Activated naive CD4-positive, alpha-beta T cell treated with anti-CD3 and anti-CD28 coated beads, Interleukin-2, amount 10 ng/mL, durations not matched to agents 7 days and 5 days (primary cell): ENCODE results near the gene USF1.
"Not testable (repeated sequence)": the region's sequence is repeated elsewhere in the genome, so short reads cannot be mapped to it uniquely, and the experiment has no call there.

Experiments used
- CTCF ChIA-PET: fragments of 350-600 bp; sonication (Branson Sonifier 250); formaldehyde crosslinking; loops from one replicate; lab custom pipeline; 2021; ENCODE audit warnings: antibody characterized with exemption; lab: Charles Lee
- DNase-seq: peaks from one replicate; pipeline ENCODE4 v3.0.0-alpha.2; 2020
- H3K27ac Mint-ChIP-seq: one replicate; pipeline ENCODE4 v1.8.0; 2021; ENCODE audit warnings: mild to moderate bottlenecking, moderate library complexity, mixed read lengths
- H3K27me3 Mint-ChIP-seq: one replicate; pipeline ENCODE4 v1.8.0; 2021; ENCODE audit warnings: mild to moderate bottlenecking, mixed read lengths
- H3K36me3 Mint-ChIP-seq: one replicate; pipeline ENCODE4 v1.8.0; 2021; ENCODE audit warnings: mixed read lengths
- H3K4me1 Mint-ChIP-seq: one replicate; pipeline ENCODE4 v1.8.0; 2021; ENCODE audit warnings: mixed read lengths
- H3K4me3 Mint-ChIP-seq: one replicate; pipeline ENCODE4 v1.8.0; 2021; ENCODE audit warnings: mild to moderate bottlenecking, moderate library complexity, mixed read lengths
- H3K9me3 Mint-ChIP-seq: one replicate; pipeline ENCODE4 v1.8.0; 2021; ENCODE audit warnings: mixed read lengths

USF1 gene

DNA sequence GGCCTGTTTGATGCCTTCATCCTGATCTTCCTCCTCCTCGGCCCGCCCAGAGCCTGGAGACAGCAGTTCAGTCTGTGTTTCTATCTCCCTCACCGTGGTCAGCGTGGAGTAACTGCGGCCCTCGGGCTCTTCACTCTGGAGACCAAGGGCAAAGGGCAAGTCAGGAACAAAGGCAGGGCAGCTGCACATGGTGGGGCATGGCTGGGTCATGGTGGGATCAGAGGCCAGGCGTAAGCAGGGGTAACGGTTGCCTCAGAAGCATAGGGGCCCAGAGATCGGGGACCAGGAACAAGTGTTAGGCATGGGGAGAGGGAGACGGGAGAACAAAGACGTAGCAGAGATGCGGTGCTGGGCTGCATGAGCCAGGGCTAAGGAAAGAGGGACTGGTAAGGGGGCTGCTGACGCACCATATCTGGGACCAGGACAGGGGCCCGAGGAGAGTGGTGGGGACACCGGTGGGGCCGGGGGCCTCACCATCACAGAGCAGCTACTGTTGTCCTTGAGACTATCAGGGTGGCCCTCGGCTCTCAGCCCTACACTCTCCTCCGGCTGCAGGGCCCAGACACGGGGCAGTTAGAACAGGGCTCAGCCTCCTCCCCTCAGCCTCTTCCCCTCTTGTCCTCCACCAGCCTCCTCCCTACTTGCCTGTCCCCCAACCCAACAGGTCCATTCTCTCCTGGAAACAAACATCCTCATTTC lies 27.1 kb upstream of the USF1 start:
- Mint-ChIP-seq H3K27me3 (peaks cover 4% of the 10 kb centered on the region), H3K4me3 (no peak overlapping the region), H3K9me3 (no peaks in the 10 kb centered on the region), H3K4me1 (peaks cover 42% of the 10 kb centered on the region), H3K27ac (no peak overlapping the region), H3K36me3 (peaks cover 17% of the 10 kb centered on the region)
- no peak for DNase-seq
- CTCF ChIA-PET: interaction anchor here (1.2 to 8.3 kb wide), 5 partner anchors 13 to 85 kb away, joined by 3 to 196 read pairs (median 20); partner anchors contain the start of genes KLHDC9 and USF1

DNA sequence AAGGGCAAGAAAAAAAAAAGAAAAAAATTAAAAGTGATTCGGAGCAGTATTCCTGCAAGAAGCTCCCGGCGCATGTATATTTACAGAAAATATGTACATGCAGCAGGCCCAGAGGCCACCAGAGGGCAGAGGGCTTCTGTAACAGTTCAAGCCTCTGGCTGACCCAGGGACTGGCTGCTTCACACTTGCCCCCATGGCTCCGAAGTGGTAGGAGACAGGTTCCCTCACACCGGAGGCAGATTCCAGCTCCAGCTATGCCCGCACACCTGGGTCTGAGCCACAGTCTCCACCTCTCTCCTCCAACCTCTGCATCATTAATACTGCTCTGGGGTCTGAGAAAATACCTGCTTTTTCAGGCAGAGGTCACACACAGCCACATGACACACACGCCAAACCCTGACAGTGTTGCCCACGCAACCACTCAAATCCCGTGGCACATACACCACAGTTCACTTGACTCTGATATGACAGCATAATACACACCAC lies 26.2 kb upstream of the USF1 start:
- Mint-ChIP-seq H3K4me3 (no peak overlapping the region), H3K27ac (peak overlapping the region; percentile 16), H3K9me3 (no peaks in the 10 kb centered on the region), H3K27me3 (peaks cover 4% of the 10 kb centered on the region), H3K36me3 (peaks cover 25% of the 10 kb centered on the region), H3K4me1 (peaks cover 49% of the 10 kb centered on the region)
- DNase-seq: peak; percentile 74
- CTCF ChIA-PET: interaction anchor here (0.9 to 8.3 kb wide), 12 partner anchors 8 to 86 kb away, joined by 3 to 196 read pairs (median 6); partner anchors contain the start of genes DEDD, KLHDC9, UFC1 and USF1

DNA sequence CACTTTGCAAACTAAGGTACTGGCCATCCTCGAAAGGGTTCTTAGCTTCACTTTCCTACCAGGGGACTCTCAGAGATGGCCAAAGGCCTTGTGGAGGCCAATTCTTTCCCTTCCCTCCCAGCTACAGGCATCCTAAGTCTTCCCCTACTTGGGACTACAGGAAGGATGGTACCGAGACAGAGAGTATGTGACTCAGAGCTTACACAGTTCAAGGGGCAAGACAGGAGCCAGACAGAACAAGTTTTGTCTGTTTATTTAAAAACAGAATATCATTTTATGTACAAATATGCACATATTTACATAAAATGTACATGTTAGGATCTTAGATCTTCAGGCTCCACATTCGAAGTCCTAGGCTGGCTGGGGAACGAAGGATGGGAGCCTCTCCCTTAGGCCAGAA lies 25.0 kb upstream of the USF1 start:
- H3K36me3 Mint-ChIP-seq: peaks cover 31% of the 10 kb centered on the region
- no peak for DNase-seq
- H3K4me1 Mint-ChIP-seq: peaks cover 57% of the 10 kb centered on the region
- H3K27ac Mint-ChIP-seq: peak overlapping the region; percentile 99
- CTCF ChIA-PET: interaction anchor here (0.9 to 8.3 kb wide), 19 partner anchors 10 to 87 kb away, joined by 3 to 196 read pairs (median 4); partner anchors contain the start of genes DEDD, KLHDC9, NECTIN4 and NIT1
- H3K27me3 Mint-ChIP-seq: no peaks in the 10 kb centered on the region
- H3K9me3 Mint-ChIP-seq: no peaks in the 10 kb centered on the region
- peak overlapping the region; percentile 23 for H3K4me3 Mint-ChIP-seq

DNA sequence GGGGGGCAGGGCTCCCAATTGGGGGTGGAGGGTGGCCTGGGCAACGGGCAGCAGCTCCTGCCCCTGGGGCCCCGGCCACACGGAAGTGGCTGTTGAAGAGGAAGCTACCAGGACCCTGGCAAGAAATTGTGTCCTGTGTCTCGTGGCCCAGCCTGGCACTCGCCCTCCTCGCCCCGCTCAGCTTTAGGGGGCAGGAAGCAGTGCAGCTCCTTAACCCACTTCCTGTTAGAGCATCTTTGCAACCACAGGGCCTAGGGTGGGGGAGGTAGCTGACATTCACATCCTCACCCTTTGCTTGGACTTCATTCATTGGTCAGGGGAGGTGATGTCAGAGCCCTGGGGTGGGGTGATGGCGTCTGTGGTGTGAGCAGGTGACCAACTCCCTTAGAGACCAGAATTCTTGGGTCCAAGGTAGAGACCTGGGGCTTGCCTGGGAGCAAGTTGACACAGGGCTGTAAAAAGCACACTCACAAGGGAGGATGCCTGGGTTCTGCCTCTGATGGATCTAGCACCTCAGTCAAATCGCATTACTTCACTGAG lies 24.0 kb upstream of the USF1 start, which contains the start of gene ARHGAP30:
Gene ARHGAP30 (minus strand): TSS at position 161 of the 540 bp plus-strand sequence. CDS start 267 bp downstream, outside the sequence.
- peak within 1 kb of the TSS; percentile 99 for H3K27ac Mint-ChIP-seq
- peak within 1 kb of the TSS; percentile 97 for H3K4me3 Mint-ChIP-seq
- no peaks in the 10 kb centered on the region for H3K9me3 Mint-ChIP-seq
- no peaks in the 10 kb centered on the region for H3K27me3 Mint-ChIP-seq
- peaks cover 64% of the 10 kb centered on the region for H3K4me1 Mint-ChIP-seq
- CTCF ChIA-PET: interaction anchor here (0.9 to 8.3 kb wide), 14 partner anchors 11 to 113 kb away, joined by 3 to 196 read pairs (median 4); partner anchors contain the start of genes DEDD, KLHDC9, NECTIN4 and NIT1
- H3K36me3 Mint-ChIP-seq: peaks cover 31% of the 10 kb centered on the region
- DNase-seq: peak; percentile 94

DNA sequence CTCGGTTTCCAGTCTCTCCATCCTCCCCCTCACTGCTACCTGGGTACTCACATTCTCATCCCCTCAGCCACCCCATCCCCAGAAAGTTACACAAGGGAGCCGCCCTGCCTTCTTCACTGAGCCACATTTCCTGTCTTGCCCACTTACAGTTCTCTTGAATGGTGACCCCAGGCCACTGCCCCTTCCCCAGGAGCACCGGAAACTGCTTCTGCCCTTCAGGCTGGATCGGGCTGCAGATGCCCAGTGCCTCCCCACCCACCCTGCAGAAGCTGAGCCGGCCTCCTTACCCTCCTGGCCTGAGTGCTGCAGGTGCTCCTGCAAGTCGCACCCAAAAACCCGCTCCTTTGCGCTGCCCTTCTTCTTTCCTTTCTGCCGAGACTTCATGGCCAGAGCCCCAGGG lies 23.5 kb upstream of the USF1 start:
- H3K4me1 Mint-ChIP-seq: peaks cover 70% of the 10 kb centered on the region

DNA sequence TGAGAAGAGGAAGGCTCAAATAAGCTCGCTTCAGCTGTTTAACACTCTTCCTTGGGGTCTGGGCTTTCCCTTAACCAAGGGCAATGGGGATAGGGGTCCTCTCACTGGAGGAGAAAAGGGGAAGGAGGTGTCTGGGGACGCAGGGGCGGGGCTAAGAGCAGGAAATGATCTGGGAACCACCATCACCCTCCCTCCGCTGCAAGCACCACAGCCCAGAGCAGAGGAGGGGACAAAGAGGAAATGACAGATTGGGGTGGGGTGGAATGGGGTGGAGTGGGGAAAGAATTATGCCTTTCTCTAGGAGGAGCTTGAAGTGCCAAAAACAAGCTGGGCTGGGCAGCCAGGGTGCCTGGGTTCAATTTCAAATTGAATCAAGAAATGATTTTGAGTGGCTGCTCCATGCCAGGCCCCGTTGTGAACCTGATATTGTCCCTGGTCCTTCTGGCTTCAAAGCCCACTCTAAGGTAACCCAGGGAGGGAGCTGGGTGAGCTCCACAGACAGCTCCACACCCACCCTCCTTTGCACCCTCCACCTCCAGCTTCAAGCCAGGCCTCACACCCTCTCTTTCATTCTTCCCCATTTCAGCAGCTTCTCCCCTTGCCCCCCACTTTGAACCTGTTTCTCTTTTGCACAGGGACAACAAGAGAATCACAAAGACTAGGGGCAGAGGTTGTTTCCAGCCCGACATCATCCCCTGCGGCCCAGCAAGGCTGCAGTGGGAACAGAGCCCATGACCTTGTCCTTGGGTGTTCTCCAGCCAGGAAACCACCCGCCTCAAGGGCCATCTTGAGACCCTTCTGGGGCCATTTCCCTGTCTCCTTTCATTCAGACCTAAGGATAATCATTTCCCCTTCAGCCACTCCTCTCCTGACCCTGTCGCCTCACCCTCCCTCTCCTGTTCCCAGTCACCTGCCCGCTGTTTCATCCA lies 22.8 kb upstream of the USF1 start:
- CTCF ChIA-PET: interaction anchor here (0.8 to 8.3 kb wide), 7 partner anchors 10 to 71 kb away, joined by 3 to 196 read pairs (median 8); partner anchors contain the start of genes KLHDC9, TSTD1 and USF1
- Mint-ChIP-seq H3K27me3 (no peaks in the 10 kb centered on the region), H3K9me3 (no peaks in the 10 kb centered on the region), H3K4me3 (peak overlapping the region; percentile 97), H3K27ac (peak overlapping the region; percentile 99), H3K4me1 (peaks cover 76% of the 10 kb centered on the region), H3K36me3 (peaks cover 43% of the 10 kb centered on the region)
- DNase-seq: peak; percentile 92

More for the DNA sequence above, 23.5 kb upstream of the USF1 start:
- peak; percentile 45 for DNase-seq
- Mint-ChIP-seq H3K36me3 (peaks cover 36% of the 10 kb centered on the region), H3K4me3 (peak overlapping the region; percentile 97), H3K9me3 (no peaks in the 10 kb centered on the region), H3K27me3 (no peaks in the 10 kb centered on the region), H3K27ac (peak overlapping the region; percentile 99)
- CTCF ChIA-PET: interaction anchor here (0.9 to 8.3 kb wide), 9 partner anchors 23 to 113 kb away, joined by 3 to 196 read pairs (median 5); partner anchors contain the start of genes DEDD, KLHDC9 and USF1

DNA sequence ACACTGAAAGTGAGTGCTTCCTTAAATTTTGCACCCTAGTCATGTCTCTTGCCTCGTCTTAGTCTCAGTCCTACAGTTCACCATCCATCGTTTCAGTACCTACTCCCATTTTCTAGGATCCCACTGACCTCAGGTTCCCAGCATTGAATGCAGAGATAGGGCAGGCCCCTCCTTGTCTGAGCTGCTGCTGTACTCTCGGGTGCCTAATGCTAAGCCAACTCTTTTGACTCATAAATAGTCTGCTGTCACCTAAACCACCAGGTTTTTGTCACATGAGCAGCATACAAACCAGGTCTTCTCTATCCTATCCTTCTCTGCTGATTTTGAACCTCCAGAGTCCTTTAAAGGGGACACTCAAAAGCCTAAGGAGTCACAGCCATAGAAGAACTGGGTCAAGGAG lies 20.9 kb upstream of the USF1 start:
- Mint-ChIP-seq H3K27ac (peak overlapping the region; percentile 99), H3K4me3 (peak overlapping the region; percentile 97), H3K9me3 (no peaks in the 10 kb centered on the region), H3K36me3 (peaks cover 56% of the 10 kb centered on the region), H3K27me3 (no peaks in the 10 kb centered on the region), H3K4me1 (peaks cover 75% of the 10 kb centered on the region)
- peak; percentile 38 for DNase-seq
- CTCF ChIA-PET: interaction anchor here (0.7 kb wide), 1 partner anchor 12 kb away, joined by 4 read pairs; no protein-coding TSS in a partner anchor

DNA sequence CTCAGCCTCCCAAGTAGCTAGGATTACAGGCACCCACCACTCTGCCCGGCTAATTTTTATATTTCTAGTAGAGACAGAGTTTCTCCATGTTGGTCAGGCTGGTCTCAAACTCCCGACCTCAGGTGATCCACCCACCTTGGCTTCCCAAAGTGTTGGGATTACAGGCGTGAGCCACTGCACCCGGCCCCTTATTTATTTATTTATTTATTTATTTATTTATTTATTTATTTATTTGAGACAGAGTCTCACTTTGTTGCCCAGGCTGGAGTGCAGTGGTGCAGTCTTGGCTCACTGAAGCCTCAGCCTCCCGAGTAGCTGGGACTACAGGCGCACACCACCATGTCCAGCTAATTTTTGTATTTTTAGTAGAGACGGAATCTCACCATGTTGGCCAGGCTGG lies 19.9 kb upstream of the USF1 start:
- not testable (repeated sequence) for H3K9me3 Mint-ChIP-seq, H3K27me3 Mint-ChIP-seq, H3K27ac Mint-ChIP-seq, DNase-seq
- peaks cover 56% of the 10 kb centered on the region for H3K36me3 Mint-ChIP-seq
- H3K4me1 Mint-ChIP-seq: peaks cover 73% of the 10 kb centered on the region
- peak overlapping the region; percentile 26 for H3K4me3 Mint-ChIP-seq
- CTCF ChIA-PET: interaction anchor here (0.7 to 1.2 kb wide), 2 partner anchors 24 to 32 kb away, joined by 3 to 4 read pairs; no protein-coding TSS in a partner anchor

DNA sequence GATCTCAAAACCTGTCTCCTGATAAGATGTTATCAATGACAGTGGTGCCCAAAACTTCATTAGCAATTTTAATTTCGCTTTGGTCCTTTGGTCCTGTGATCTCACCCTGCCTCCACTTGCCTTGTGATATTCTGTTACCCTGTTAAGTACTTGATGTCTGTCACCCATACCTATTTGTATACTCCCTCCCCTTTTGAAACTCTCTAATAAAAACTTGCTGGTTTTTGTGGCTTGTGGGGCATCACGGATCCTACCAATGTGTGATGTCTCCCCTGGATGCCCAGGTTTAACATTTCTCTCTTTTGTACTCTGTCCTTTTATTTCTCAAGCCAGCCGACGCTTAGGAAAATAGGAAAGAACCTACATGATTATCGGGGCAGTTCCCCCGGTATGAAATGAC lies 18.2 kb upstream of the USF1 start:
- CTCF ChIA-PET, H3K9me3 Mint-ChIP-seq, H3K27me3 Mint-ChIP-seq, DNase-seq: not testable (repeated sequence)
- H3K4me3 Mint-ChIP-seq: peak overlapping the region; percentile 50
- peaks cover 62% of the 10 kb centered on the region for H3K36me3 Mint-ChIP-seq
- peaks cover 77% of the 10 kb centered on the region for H3K4me1 Mint-ChIP-seq
- peak overlapping the region; percentile 71 for H3K27ac Mint-ChIP-seq

DNA sequence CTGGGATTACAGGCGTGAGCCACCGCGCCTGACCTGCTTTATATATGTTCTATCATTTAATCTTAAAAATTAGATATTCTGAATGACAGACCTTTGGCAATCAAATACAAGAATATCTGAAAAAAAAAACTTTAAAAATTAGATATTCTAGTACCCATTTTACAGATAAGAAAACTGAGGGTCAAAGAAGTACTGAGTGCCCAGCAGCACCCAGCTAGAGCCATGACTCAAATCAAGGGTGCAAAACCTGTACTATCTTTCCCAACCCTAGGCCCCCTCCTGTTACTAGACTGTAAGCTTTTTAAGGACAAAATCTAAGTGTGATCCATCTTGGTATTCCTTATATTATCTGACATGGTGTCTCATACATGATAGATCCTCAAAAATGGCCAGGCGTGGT lies 15.6 kb upstream of the USF1 start:
- H3K9me3 Mint-ChIP-seq: no peaks in the 10 kb centered on the region

DNA sequence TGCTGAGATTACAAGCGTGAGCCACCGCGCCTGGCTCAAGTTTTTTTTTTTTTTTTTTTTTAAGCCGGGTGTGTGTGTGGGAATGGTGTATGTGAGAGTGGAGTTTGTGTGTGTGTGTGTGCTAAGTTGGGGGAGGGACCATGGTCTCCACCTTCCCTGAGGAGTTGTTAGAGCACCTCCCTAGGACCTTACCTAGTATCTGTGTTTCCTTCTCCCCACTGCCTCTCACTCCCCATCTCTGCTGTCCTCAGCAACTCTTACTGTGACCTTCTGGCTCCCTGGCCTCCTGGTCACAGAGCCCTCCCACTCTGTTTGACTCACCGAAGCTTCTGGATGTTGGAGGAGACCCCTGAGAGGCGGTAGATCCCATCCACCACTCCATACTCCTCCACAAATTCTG lies 13.5 kb upstream of the USF1 start:
- DNase-seq: no peak
- Mint-ChIP-seq H3K27ac (peak overlapping the region; percentile 46), H3K4me3 (no peak overlapping the region), H3K9me3 (no peaks in the 10 kb centered on the region), H3K4me1 (peaks cover 58% of the 10 kb centered on the region), H3K36me3 (peaks cover 57% of the 10 kb centered on the region), H3K27me3 (no peaks in the 10 kb centered on the region)
- CTCF ChIA-PET: interaction anchor here (2.0 to 3.2 kb wide), 2 partner anchors 38 to 61 kb away, joined by 5 to 19 read pairs; partner anchors contain the start of gene KLHDC9

More for the DNA sequence above, 15.6 kb upstream of the USF1 start:
- Mint-ChIP-seq H3K27me3 (no peaks in the 10 kb centered on the region), H3K36me3 (peaks cover 52% of the 10 kb centered on the region), H3K4me3 (no peak overlapping the region), H3K4me1 (peaks cover 68% of the 10 kb centered on the region), H3K27ac (no peak overlapping the region)
- no peak for DNase-seq
- CTCF ChIA-PET: interaction anchor here (1.5 to 3.2 kb wide), 2 partner anchors 10 to 36 kb away, joined by 4 to 19 read pairs; partner anchors contain the start of gene KLHDC9

DNA sequence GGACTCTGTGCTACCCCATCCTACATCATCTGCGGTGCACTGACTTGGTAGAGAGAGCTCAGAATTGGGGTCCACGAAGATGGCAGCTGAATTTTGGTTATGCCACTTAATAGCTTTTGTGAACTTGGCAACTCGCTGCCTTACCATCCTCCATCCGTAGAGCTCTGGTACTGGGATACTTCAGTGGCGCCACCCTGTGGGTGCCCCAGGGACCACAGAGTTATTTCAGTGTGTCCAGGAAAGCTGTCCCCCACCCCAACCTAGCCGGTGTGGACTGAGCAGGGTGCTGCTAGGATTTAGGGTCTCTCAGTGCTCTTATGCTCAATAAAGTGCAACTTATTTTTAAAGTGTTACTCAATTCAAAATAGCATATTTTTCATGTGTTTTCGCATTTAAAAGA lies 9.0 kb upstream of the USF1 start:
- H3K36me3 Mint-ChIP-seq: peaks cover 66% of the 10 kb centered on the region
- no peaks in the 10 kb centered on the region for H3K9me3 Mint-ChIP-seq
- H3K27me3 Mint-ChIP-seq: no peaks in the 10 kb centered on the region
- H3K4me1 Mint-ChIP-seq: peaks cover 21% of the 10 kb centered on the region
- H3K4me3 Mint-ChIP-seq: no peak overlapping the region
- DNase-seq: no peak
- CTCF ChIA-PET: interaction anchor here (1.0 to 2.3 kb wide), 6 partner anchors 10 to 42 kb away, joined by 3 to 10 read pairs (median 4); partner anchors contain the start of gene KLHDC9
- no peak overlapping the region for H3K27ac Mint-ChIP-seq

DNA sequence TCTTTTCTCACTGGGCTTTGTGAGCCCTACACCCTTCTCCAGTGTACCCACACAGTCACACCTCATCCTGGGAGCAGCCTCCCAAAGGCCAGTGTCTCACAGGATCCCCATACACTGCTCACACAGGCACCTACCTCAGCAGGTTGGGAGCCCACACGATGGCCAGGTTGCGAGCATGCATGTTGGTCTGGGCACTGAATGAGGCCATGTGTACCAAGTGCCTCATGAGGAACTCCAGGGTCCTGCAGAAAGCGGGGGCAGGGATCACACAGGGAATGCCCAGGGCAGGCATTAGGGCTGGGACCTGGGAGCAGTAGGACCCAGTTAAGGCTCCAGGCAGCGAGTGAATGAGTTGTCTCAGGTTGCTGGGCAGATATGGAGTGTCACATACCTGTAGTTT lies 8.5 kb upstream of the USF1 start:
- CTCF ChIA-PET: interaction anchor here (1.0 to 2.3 kb wide), 5 partner anchors 9 to 43 kb away, joined by 3 to 10 read pairs (median 4); partner anchors contain the start of gene KLHDC9
- peaks cover 66% of the 10 kb centered on the region for H3K36me3 Mint-ChIP-seq
- H3K4me3 Mint-ChIP-seq: no peak overlapping the region
- no peak overlapping the region for H3K27ac Mint-ChIP-seq
- no peak for DNase-seq
- no peaks in the 10 kb centered on the region for H3K9me3 Mint-ChIP-seq
- no peaks in the 10 kb centered on the region for H3K27me3 Mint-ChIP-seq
- H3K4me1 Mint-ChIP-seq: peaks cover 17% of the 10 kb centered on the region
